Liver (tissue), 9 donors: Measurements from ENCODE around the gene ITPKB. TPM values are rescaled to one million over a fixed set of nuclear protein-coding genes. Genes with fewer than 3 reads are reported as not detected.

Experiments used
- DNase-seq: peaks from one replicate; pipeline ENCODE4 v3.0.0-alpha.2; 2017; ENCODE audit warnings: low spot score
- H3K27ac ChIP-seq, 2 donors: one replicate each; pipeline ENCODE4 v1.7.0; 2013; ENCODE audit warnings: inconsistent platforms in 2 of 2, low read length in 2 of 2, control low read depth in 1 of 2, low read depth in 1 of 2, mild to moderate bottlenecking in 1 of 2
- H3K27me3 ChIP-seq, 4 donors: one replicate each; pipeline versions ENCODE4 v1.6.1 to v1.7.0; 2013; ENCODE audit warnings: low read length in 3 of 4, inconsistent platforms in 1 of 4, mild to moderate bottlenecking in 1 of 4, moderate library complexity in 1 of 4; ENCODE audit not compliant: control insufficient read depth in 4 of 4, insufficient read depth in 4 of 4
- H3K36me3 ChIP-seq, 4 donors: one replicate each; pipeline versions ENCODE4 v1.6.1 to v1.7.0; 2013; ENCODE audit warnings: low read length in 3 of 4, mild to moderate bottlenecking in 3 of 4, low read depth in 1 of 4, moderate library complexity in 1 of 4; ENCODE audit not compliant: control insufficient read depth in 4 of 4, insufficient read depth in 3 of 4
- H3K4me1 ChIP-seq, 4 donors: one replicate each; pipeline versions ENCODE4 v1.6.1 to v1.7.0; 2013; ENCODE audit warnings: low read length in 3 of 4, mild to moderate bottlenecking in 3 of 4, moderate library complexity in 1 of 4; ENCODE audit not compliant: control insufficient read depth in 4 of 4, insufficient read depth in 4 of 4
- H3K4me3 ChIP-seq, 3 donors: one replicate each; pipeline versions ENCODE4 v1.6.1 to v1.7.0; 2013; ENCODE audit warnings: low read length in 3 of 3, control low read depth in 1 of 3, low read depth in 1 of 3, mild to moderate bottlenecking in 1 of 3
- H3K9ac ChIP-seq, 2 donors: one replicate each; pipeline ENCODE4 v1.7.0; 2013; ENCODE audit warnings: low read length in 2 of 2, mild to moderate bottlenecking in 2 of 2, moderate library complexity in 2 of 2, control low read depth in 1 of 2, low read depth in 1 of 2
- H3K9me3 ChIP-seq, 4 donors: one replicate each; pipeline versions ENCODE4 v1.6.1 to v1.7.0; 2013; ENCODE audit warnings: low read length in 3 of 4; ENCODE audit not compliant: control insufficient read depth in 4 of 4
- ATF3 ChIP-seq: IDR thresholded peaks from 2 replicates; pipeline ENCODE4 v1.6.1; 2016; ENCODE audit warnings: antibody characterized with exemption
- EGR1 ChIP-seq, 2 donors: IDR thresholded peaks; 2 replicates each; pipeline ENCODE4 v1.6.1; 2016 to 2018; ENCODE audit warnings: antibody characterized with exemption in 2 of 2, low read depth in 2 of 2
- FOXA1 ChIP-seq: IDR thresholded peaks from 2 replicates; pipeline ENCODE4 v1.6.1; 2016; ENCODE audit warnings: antibody characterized with exemption
- FOXA2 ChIP-seq: IDR thresholded peaks from 2 replicates; pipeline ENCODE4 v1.6.1; 2016; ENCODE audit warnings: antibody characterized with exemption
- GABPA ChIP-seq, 2 donors: IDR thresholded peaks in 1 of 2; conservative IDR thresholded peaks in 1 of 2; 2 replicates each; pipeline ENCODE4 v1.6.1; 2016; ENCODE audit warnings: antibody characterized with exemption in 2 of 2, mild to moderate bottlenecking in 1 of 2, moderate library complexity in 1 of 2
- HNF4A ChIP-seq, 2 donors: conservative IDR thresholded peaks; 2 replicates each; pipeline ENCODE4 v1.6.1; 2016; ENCODE audit warnings: antibody characterized with exemption in 2 of 2, mild to moderate bottlenecking in 2 of 2
- HNF4G ChIP-seq: IDR thresholded peaks from 2 replicates; pipeline ENCODE4 v1.6.1; 2016; ENCODE audit warnings: antibody characterized with exemption
- JUND ChIP-seq, 2 donors: IDR thresholded peaks; 2 replicates each; pipeline ENCODE4 v1.6.1; 2016; ENCODE audit warnings: antibody characterized with exemption in 2 of 2
- NR2F2 ChIP-seq: IDR thresholded peaks from 2 replicates; pipeline ENCODE4 v1.6.1; 2016; ENCODE audit warnings: antibody characterized with exemption
- RAD21 ChIP-seq, 2 donors: IDR thresholded peaks; 2 replicates each; pipeline ENCODE4 v1.6.1; 2016; ENCODE audit warnings: antibody characterized with exemption in 2 of 2, mild to moderate bottlenecking in 2 of 2
- RXRA ChIP-seq, 2 donors: IDR thresholded peaks; 2 replicates each; pipeline ENCODE4 v1.6.1; 2017 to 2018; ENCODE audit warnings: antibody characterized with exemption in 2 of 2, mild to moderate bottlenecking in 1 of 2
- SP1 ChIP-seq: IDR thresholded peaks from 2 replicates; pipeline ENCODE4 v1.6.1; 2018; ENCODE audit warnings: antibody characterized with exemption, mild to moderate bottlenecking
- TAF1 ChIP-seq: conservative IDR thresholded peaks from 2 replicates; pipeline ENCODE4 v1.6.1; 2016; ENCODE audit warnings: antibody characterized with exemption, mild to moderate bottlenecking
- YY1 ChIP-seq: IDR thresholded peaks from 2 replicates; pipeline ENCODE4 v1.6.1; 2016; ENCODE audit warnings: antibody characterized with exemption, mild to moderate bottlenecking
- ZBTB33 ChIP-seq: IDR thresholded peaks from 2 replicates; pipeline ENCODE4 v1.6.1; 2016; ENCODE audit warnings: antibody characterized with exemption
- WGBS: extraction: QIAGEN DNeasy Blood & Tissue Kit; methylation state at CpG from one replicate; pipeline ENCODE4 v1.1.7; 2013; 5-methylcytosine and 5-hydroxymethylcytosine counted together
- polyA plus RNA-seq, 2 donors: library from polyadenylated mRNA; stranded (reverse) in 1 of 2; unstranded in 1 of 2; fragments of 200-250 nt in 1 of 2; fragments of >200 nt in 1 of 2; fragmentation: Nextera tagmentation in 1 of 2; extraction: Ambion mirVana in 1 of 2; gene quantifications; one replicate each; pipeline versions ENCODE4 v1.2.1 to v1.2.3, GENCODE V29; 2013 to 2015
- total RNA-seq, 2 donors: library from RNA; depleted of rRNA; stranded (reverse); fragments of >200 nt; gene quantifications; one replicate each; pipeline ENCODE4 v1.2.3, GENCODE V29; 2014
- TF ChIP-seq, protein P1 (sequence below): IDR thresholded peaks from 2 replicates; pipeline ENCODE4 v1.6.1; 2016; ENCODE audit warnings: antibody characterized with exemption
- TF ChIP-seq, protein P2 (sequence below): IDR thresholded peaks from 2 replicates; pipeline ENCODE4 v1.6.1; 2016; ENCODE audit warnings: antibody characterized with exemption, mild to moderate bottlenecking
- TF ChIP-seq, protein P3 (sequence below): fragments of 150-350 bp; IDR thresholded peaks from 2 replicates; pipeline ENCODE4 v1.5.1; 2017; ENCODE audit warnings: improper control_type of control experiment, low read depth, low read length; ENCODE audit not compliant: missing input control
- donor health status: healthy.
- donor health status: healthy.
- donor health status: healthy.
- donor health status: healthy.
- donor health status: healthy.

Gene ITPKB
- total and polyA plus RNA-seq, 4 donors = 0.61 to 5.8 (median 3.7) TPM

GRCh38 chr1:226711976-226712741, 26.9 kb downstream of the ITPKB start:
- DNase-seq = no peak
- TF ChIP-seq, protein P1, sequence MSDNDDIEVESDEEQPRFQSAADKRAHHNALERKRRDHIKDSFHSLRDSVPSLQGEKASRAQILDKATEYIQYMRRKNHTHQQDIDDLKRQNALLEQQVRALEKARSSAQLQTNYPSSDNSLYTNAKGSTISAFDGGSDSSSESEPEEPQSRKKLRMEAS = no peak
- TF ChIP-seq RXRA (IDR thresholded peaks at IDR 0.05) (no peak), FOXA1 (no peak), JUND (IDR thresholded peaks at IDR 0.05) (no peak), RAD21 (IDR thresholded peaks at IDR 0.05) (no peak), HNF4G (no peak), YY1 (no peak), ZBTB33 (no peak), SP1 (no peak), ATF3 (no peak), GABPA (IDR thresholded peaks at IDR 0.05 in 1 of 2, conservative IDR thresholded peaks at IDR 0.05 in 1 of 2) (no peak), NR2F2 (no peak), EGR1 (IDR thresholded peaks at IDR 0.05; ENCODE audit: low read depth in 2 of 2) (no peak), FOXA2 (no peak), TAF1 (no peak), HNF4A (conservative IDR thresholded peaks at IDR 0.05) (no peak)
- TF ChIP-seq, protein P2, sequence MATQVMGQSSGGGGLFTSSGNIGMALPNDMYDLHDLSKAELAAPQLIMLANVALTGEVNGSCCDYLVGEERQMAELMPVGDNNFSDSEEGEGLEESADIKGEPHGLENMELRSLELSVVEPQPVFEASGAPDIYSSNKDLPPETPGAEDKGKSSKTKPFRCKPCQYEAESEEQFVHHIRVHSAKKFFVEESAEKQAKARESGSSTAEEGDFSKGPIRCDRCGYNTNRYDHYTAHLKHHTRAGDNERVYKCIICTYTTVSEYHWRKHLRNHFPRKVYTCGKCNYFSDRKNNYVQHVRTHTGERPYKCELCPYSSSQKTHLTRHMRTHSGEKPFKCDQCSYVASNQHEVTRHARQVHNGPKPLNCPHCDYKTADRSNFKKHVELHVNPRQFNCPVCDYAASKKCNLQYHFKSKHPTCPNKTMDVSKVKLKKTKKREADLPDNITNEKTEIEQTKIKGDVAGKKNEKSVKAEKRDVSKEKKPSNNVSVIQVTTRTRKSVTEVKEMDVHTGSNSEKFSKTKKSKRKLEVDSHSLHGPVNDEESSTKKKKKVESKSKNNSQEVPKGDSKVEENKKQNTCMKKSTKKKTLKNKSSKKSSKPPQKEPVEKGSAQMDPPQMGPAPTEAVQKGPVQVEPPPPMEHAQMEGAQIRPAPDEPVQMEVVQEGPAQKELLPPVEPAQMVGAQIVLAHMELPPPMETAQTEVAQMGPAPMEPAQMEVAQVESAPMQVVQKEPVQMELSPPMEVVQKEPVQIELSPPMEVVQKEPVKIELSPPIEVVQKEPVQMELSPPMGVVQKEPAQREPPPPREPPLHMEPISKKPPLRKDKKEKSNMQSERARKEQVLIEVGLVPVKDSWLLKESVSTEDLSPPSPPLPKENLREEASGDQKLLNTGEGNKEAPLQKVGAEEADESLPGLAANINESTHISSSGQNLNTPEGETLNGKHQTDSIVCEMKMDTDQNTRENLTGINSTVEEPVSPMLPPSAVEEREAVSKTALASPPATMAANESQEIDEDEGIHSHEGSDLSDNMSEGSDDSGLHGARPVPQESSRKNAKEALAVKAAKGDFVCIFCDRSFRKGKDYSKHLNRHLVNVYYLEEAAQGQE = no peak
- TF ChIP-seq, protein P3, sequence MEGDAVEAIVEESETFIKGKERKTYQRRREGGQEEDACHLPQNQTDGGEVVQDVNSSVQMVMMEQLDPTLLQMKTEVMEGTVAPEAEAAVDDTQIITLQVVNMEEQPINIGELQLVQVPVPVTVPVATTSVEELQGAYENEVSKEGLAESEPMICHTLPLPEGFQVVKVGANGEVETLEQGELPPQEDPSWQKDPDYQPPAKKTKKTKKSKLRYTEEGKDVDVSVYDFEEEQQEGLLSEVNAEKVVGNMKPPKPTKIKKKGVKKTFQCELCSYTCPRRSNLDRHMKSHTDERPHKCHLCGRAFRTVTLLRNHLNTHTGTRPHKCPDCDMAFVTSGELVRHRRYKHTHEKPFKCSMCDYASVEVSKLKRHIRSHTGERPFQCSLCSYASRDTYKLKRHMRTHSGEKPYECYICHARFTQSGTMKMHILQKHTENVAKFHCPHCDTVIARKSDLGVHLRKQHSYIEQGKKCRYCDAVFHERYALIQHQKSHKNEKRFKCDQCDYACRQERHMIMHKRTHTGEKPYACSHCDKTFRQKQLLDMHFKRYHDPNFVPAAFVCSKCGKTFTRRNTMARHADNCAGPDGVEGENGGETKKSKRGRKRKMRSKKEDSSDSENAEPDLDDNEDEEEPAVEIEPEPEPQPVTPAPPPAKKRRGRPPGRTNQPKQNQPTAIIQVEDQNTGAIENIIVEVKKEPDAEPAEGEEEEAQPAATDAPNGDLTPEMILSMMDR = no peak
- Histone ChIP-seq H3K4me1 (peaks cover 0 to 5% (median 2%) of the 10 kb centered on the region in 4 donors), H3K27ac (no peak overlapping the region), H3K27me3 (no peaks in the 10 kb centered on the region), H3K9me3 (peaks cover 0 to 1% (median 0%) of the 10 kb centered on the region in 4 donors), H3K9ac (no peak overlapping the region), H3K36me3 (peaks cover 0 to 3% (median 0%) of the 10 kb centered on the region in 4 donors), H3K4me3 (no peak overlapping the region)
- 71% methylated on average over 21 of the region's 21 CpGs for WGBS
